GM10248 (cell line): ENCODE data around the gene CSGALNACT2.

Experiments
- CTCF ChIA-PET: fragments of 300-600 bp; sonication (Branson Sonifier 250); formaldehyde crosslinking; extraction: SDS; loops from one replicate; lab custom pipeline; 2021; ENCODE audit warnings: antibody characterized with exemption; lab: Yijun Ruan, JAX
- POLR2A ChIA-PET: fragments of 350-650 bp; sonication (Branson Sonifier 250); formaldehyde crosslinking; extraction: SDS; loops from one replicate; lab custom pipeline; 2020; ENCODE audit warnings: antibody characterized with exemption; lab: Yijun Ruan, JAX
- DNase-seq: peaks from one replicate; pipeline ENCODE4 v3.0.0; 2012; ENCODE audit errors: extremely low spot score
- CTCF ChIP-seq: IDR thresholded peaks from 2 replicates; pipeline ENCODE4 v1.5.1; 2012; ENCODE audit warnings: mild to moderate bottlenecking, low read depth; ENCODE audit errors: extremely low read depth, missing control alignments, control extremely low read depth

CSGALNACT2 gene

GRCh38 chr10:43214956-43215561 is 76.8 kb downstream of the CSGALNACT2 start:
- TF ChIP-seq CTCF: no peak
- ChIA-PET POLR2A (no interaction called here), CTCF (interaction anchor here (1.3 to 2.6 kb wide), 2 partner anchors 10 to 13 kb away, joined by 3 to 14 read pairs; no protein-coding TSS in a partner anchor)
- no peak for DNase-seq

GRCh38 chr10:43215758-43216455 is 77.7 kb downstream of the CSGALNACT2 start:
- ChIA-PET POLR2A (no interaction called here), CTCF (interaction anchor here (1.3 to 2.6 kb wide), 2 partner anchors 11 to 14 kb away, joined by 3 to 14 read pairs; no protein-coding TSS in a partner anchor)
- no peak for TF ChIP-seq CTCF
- DNase-seq: no peak

GRCh38 chr10:43216931-43217562 is 78.8 kb downstream of the CSGALNACT2 start:
- no peak for DNase-seq
- ChIA-PET CTCF (interaction anchor here (1.5 kb wide), 1 partner anchor 10 kb away, joined by 4 read pairs; no protein-coding TSS in a partner anchor), POLR2A (no interaction called here)
- no peak for TF ChIP-seq CTCF

GRCh38 chr10:43217563-43218205 is 79.4 kb downstream of the CSGALNACT2 start:
- no peak for DNase-seq
- CTCF ChIA-PET: interaction anchor here (1.5 kb wide), 1 partner anchor 11 kb away, joined by 4 read pairs; no protein-coding TSS in a partner anchor
- POLR2A ChIA-PET: no interaction called here
- no peak for TF ChIP-seq CTCF

- DNase-seq: no peak
- POLR2A ChIA-PET: no interaction called here
- CTCF ChIA-PET: interaction anchor here (1.5 kb wide), 1 partner anchor 12 kb away, joined by 4 read pairs; no protein-coding TSS in a partner anchor
Measured at GRCh38 chr10:43218206-43218950, 80.1 kb downstream of the CSGALNACT2 start.

More at GRCh38 chr10:43218206-43218950, 80.1 kb downstream of the CSGALNACT2 start:
- no peak for TF ChIP-seq CTCF
